NCI-H146 (cell line): ENCODE data around the gene FOXP1.

Source experiments
- DNase-seq: peaks from one replicate; lab custom pipeline; 2025; lab: John Stamatoyannopoulos, UW

The FOXP1 gene

GRCh38 chr3:70970171-70970570 lies 613.4 kb downstream of the FOXP1 start:
- DNase-seq, result no peak

- DNase-seq, result no peak
Measured at GRCh38 chr3:70963431-70964275, 619.9 kb downstream of the FOXP1 start.

- DNase-seq, result no peak
Measured at GRCh38 chr3:70959506-70960291, 623.8 kb downstream of the FOXP1 start.

- no peak for DNase-seq
Measured at GRCh38 chr3:70952033-70952747, 631.3 kb downstream of the FOXP1 start.

- no peak for DNase-seq
Measured at GRCh38 chr3:70951316-70951715, 632.2 kb downstream of the FOXP1 start.

- DNase-seq, result no peak
Measured at GRCh38 chr3:70947579-70947978, 635.9 kb downstream of the FOXP1 start.

- DNase-seq, result no peak
Measured at GRCh38 chr3:70943886-70944285, 639.6 kb downstream of the FOXP1 start.

- DNase-seq, result no peak
Measured at GRCh38 chr3:70933105-70933810, 650.3 kb downstream of the FOXP1 start.

- DNase-seq, result no peak
Measured at GRCh38 chr3:70930066-70930465, 653.5 kb downstream of the FOXP1 start.

- no peak for DNase-seq
Measured at GRCh38 chr3:70927239-70927638, 656.3 kb downstream of the FOXP1 start.

- no peak for DNase-seq
Measured at GRCh38 chr3:70926835-70927234, 656.7 kb downstream of the FOXP1 start.

GRCh38 chr3:70919661-70920060 lies 663.9 kb downstream of the FOXP1 start:
- DNase-seq, result no peak

GRCh38 chr3:70919091-70919490 lies 664.4 kb downstream of the FOXP1 start:
- no peak for DNase-seq

GRCh38 chr3:70916375-70917055 lies 667.0 kb downstream of the FOXP1 start:
- no peak for DNase-seq

- no peak for DNase-seq
Measured at GRCh38 chr3:70914862-70915261, 668.7 kb downstream of the FOXP1 start.

GRCh38 chr3:70911719-70912118 lies 671.8 kb downstream of the FOXP1 start:
- DNase-seq, result no peak

- DNase-seq, result no peak
Measured at GRCh38 chr3:70905491-70905890, 678.0 kb downstream of the FOXP1 start.
